Ramos (cell line): ENCODE results near the gene RBBP8NL.

ENCODE experiments used
- in situ Hi-C: fragments of 300-500 bp; cut with MboI; formaldehyde crosslinking; loops from one replicate; pipeline ENCODE4 v1.14.3; 2022; ENCODE audit warnings: low sequenced_read_pairs; ENCODE audit not compliant: unreplicated experiment

Gene RBBP8NL

GRCh38 chr20:62427172-62428001 lies at the start of gene RBBP8NL:
TSS of gene RBBP8NL (minus strand) at chr20:62427539. CDS start at chr20:62419647, 7,892 bp downstream.
- in situ Hi-C loops, result no loop called here

DNA sequence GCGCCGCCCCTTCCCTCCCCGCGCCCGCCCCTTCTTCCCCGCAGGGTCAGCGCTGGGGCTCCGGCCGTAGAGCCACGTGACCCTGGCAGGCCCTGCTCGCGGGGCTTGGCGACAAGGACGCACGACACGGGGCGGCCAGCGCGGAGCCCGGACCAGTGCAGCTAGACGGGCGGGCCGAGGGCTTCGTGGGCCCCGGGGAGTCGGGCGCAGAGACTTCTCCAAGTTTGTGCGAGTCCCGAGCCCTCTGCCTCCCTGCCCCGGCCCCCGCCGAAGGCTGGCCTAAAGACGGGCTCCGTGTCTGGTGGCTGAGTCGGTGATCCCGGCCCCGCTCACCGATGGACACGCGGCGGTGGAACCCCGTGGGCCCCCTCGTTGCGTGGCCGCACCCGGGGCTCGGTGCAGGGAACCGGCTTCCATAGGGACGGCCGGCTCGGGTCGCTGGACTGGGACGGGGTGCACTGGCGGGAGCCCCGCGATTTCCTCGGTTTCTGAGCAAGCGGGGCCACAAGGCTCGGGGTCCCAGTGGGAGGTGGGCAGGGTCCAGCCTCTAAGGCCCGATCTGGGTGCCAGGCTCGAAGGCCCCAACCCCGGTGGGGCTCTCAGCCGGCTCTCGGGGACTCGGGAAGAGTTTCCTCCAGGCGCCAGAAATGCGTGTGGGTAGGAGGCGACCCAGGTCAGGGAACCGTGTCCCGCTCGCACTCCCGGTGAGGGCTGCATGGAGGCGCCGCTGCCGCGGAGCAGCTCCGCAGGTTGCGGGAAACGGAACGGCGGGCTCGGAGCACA lies 48.9 kb upstream of the RBBP8NL start:
- in situ Hi-C loops, result no loop called here

DNA sequence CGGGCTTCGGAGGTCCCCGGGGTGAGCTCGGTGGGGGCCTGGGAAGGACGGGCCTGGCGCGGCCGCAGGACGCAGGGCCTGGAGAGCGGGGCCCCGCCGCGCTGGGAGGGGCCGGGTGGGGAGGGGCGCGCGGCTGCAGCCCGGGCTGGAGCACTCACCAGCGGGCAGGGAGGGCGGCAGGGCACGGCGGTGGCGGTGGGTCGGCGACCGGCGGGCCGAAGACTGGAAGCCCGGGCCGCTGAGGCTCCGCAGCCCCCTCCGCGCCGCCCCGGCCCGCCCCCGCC lies 48.4 kb upstream of the RBBP8NL start, which contains the start of gene GATA5:
TSS of gene GATA5 (minus strand) at position 224 of the 284 bp plus-strand sequence. CDS start 474 bp downstream, outside the sequence.
- in situ Hi-C loops, result no loop called here

DNA sequence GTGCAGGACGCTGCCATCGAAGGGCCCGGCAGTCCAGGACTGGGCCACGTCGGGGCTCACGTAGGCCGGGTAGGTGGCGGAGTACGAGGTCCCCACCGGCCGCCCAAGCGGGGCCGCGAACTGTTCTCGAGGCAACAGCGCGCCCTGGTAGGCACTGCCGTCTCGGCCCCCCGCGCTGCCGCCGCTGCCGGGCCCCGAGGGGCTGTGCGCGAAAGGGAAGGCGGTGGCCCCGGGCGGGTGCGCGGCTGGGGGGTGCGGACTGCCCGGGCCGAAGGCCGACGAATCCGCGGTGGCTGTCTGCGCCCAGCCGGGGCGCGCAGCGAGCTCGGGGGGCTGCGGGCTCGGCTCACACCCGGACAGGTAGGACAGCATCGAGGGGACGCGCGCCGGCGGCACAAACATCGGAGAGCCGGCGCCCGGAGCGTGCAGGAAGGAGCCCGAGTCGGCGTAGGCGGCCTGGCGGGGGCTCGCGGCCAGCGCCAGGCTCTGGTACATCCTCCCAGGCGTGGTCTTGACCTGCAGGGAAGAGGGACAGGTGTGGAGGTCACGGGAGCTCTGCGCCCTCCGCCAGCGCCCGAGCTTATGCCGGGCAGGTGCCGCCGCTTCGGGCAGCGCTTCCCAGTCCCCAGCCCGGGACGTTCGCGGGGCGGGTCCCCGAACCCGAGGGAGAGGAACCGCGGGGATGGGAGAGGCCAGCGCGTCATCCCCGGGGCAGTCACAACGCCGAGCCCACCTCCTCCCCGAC lies 47.9 kb upstream of the RBBP8NL start:
- in situ Hi-C loops, result no loop called here

DNA sequence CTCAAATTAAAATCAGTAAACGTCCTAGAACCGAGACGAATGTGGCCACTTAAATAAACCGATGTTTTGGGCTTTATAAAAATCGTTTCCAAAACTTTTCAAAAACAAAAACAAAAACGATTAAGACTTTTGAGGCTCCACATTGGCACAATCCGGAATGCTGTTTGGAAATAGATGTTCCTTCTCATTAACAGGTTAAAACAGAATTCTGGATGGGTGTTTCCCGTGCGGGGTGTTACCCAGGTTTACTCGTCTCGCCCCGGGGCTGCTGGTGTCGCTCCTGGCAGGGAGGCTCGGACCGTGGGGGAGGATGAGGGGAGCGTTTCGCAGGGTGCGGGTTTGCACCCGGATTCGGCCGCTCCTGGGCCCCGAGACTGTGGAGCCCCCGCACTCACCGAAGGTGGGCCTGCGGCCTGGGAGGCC lies 47.3 kb upstream of the RBBP8NL start:
- in situ Hi-C loops, result no loop called here

- in situ Hi-C loops, result no loop called here
Observed at GRCh38 chr20:62473717-62474603, 46.6 kb upstream of the RBBP8NL start.

GRCh38 chr20:62472941-62473585 lies 45.7 kb upstream of the RBBP8NL start:
- in situ Hi-C loops, result no loop called here

DNA sequence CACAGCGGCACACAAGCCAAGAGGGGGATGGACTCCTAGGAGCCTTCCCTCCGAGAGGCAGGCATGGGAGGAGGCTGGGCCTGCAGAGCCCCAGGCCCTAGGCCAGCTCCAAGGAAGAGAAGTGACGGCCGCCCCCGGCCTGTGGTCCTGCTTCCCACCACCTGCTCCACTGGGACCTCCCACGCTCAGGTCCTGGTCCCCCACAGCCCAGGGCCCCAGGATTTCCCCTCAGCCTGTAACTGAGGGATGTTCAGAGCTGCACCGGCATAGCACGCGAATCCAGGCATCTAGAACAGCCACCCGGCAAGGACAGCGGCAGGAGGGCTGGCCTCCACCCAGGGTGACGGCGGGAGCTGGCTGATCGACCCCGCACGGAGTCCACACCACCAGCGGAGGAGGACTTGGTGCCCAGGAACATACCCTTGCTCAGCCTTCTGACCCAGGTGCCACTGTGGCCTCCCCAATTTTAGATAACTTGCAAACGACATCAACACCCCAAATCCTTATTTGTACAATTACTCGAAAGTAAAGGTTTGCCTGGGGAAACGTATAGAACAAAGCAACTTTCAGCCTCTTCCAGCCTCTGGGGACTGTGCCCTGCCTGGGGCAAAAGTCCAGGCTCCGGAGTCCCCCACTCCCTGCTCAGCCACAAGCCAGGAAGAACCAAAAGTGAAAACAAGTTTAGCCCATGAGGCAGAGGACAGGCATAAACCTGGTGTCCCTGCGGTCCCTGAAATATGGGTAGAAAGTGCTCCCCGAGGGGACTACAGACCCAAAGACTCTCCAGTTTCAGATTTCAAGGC lies 45.0 kb upstream of the RBBP8NL start:
- in situ Hi-C loops, result no loop called here

DNA sequence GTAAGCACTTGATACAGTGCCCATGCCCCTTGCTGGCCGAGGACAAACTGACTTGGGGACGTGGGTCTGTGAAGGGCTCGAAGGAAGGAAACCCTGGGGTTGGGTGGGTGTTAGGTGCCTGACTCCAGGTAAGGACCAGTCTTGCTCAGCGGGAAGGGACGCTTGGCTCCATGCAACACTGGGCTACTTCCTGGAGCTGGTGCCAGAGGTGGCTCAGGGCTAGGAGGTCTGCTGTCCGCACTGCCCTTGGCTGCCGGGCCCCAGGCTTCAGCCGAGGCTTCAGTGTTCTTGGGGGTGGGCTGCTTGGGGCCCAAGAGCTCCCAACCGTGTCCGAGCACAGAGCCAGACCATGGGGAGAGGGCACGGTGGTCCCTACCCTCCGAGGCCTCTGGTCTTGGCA lies 43.1 kb upstream of the RBBP8NL start:
- in situ Hi-C loops, result no loop called here

- in situ Hi-C loops, result no loop called here
Observed at GRCh38 chr20:62470001-62470400, 42.7 kb upstream of the RBBP8NL start.

DNA sequence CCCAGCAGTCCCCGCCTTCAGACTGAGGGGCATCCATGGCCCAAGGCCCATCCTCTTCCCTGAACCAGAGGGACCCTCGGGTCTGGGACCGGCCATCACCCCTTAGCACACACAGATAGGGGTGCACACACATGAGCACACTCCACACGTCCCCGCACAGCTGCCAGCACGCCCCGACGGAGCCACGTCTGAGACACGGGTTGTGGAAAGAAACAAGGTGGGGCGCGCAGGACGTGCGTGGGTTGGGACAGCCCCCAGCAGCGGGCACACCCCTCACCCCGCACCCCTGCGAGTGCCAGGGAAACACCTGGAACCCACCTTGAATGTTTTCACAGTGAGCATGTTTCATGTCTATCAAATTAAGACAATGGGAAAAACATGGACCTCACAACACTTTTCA lies 42.0 kb upstream of the RBBP8NL start:
- in situ Hi-C loops, result no loop called here

DNA sequence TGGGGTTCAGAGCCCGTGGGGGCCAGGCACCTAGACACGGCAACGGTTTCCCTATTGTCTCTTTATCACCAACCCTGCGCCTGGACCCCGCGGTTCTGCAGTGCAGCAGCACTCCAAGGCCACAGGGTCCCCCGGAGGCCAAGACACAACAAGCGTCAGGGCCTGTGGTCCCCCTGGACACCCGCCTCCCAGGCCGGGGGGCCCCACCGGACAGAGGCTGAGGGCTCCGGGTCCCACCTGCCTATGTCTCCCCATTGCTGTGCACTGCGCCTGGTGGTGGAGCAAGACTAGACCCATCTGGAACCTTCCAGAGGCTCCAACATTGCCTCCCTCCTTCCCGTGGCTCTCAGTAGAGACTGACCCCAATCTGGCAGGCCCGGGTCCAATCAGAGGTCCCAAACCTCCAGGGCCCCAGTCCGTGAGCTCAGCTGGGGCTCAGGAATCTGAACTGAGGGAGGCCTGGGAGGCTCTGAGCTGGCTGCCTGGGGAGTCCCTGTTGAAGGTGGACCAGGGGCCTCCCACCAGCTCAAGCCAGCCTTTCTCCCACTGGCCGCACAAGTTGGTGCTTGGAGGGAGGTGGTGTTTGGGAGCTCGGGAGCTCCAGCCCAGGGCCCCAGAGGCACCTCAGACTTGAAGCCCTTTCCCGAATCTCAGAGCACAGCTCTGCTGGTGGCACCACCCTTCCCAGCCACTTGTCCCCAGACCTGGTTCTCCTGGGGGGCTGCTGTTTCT lies 39.6 kb upstream of the RBBP8NL start:
- in situ Hi-C loops, result no loop called here

- in situ Hi-C loops, result no loop called here
Observed at GRCh38 chr20:62466072-62466760, 38.9 kb upstream of the RBBP8NL start.

DNA sequence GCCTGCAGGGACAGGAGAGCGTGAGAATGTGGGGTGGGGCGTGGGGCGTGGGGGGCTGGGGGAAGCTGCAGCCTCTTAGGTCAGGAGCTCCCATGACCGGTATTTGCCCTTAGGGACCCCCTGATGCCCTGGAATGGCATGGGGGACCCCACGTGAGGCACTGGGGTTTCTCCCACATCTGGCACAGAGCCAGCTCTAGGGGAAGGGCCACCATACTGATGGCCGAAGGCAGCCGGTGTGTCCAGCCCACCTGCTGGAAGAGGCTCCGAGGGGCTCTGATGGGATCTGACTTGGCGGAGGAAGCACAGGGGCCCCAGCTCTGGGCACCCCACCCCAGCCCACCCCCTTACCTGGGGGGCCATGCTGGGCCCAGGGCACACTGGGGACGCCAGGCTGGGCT lies 37.7 kb upstream of the RBBP8NL start:
- in situ Hi-C loops, result no loop called here

GRCh38 chr20:62464425-62464770 lies 37.1 kb upstream of the RBBP8NL start:
- in situ Hi-C loops, result no loop called here

DNA sequence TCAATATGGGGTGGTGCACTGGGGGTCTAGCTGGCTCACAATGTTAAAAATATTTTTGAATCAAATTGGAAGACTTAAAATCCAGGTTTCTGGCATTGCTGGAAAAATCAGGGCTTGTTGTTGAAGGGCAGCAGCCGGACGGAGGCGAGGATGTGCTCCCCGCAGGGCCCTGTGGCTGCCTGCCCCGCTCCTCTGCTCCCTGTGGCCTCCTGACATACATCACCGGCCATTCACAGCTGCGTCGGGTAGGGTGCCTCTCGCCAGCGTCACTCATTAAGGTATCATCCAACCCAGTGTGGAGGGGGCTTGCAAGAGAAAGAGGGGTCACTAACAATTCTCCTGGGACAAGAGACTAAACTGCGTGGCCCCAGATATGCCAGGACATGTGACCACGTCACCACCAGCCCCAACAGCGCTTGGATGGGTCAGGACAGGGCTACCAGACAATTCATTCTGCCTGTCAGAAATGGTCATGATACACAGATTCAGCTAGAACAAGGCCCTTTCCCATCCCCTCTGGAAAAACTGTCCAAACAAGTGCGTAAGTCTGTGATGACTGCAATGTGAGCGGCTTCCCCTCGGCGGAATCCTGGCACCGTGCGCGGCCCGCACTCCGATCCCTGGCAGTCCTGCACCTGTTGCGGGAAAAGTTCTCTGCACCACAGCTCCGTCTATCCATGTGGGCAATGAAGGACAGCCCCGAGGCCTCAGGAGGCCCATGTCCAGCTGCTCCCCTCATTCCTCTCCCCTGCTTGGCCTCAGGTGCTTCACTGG lies 36.5 kb upstream of the RBBP8NL start:
- in situ Hi-C loops, result no loop called here
